Heart left ventricle (tissue), 13 donors: ENCODE measurements around the gene CDK2AP2.

ENCODE experiments used
- POLR2A ChIP-seq, 2 donors: fragments of 450-650 bp; IDR thresholded peaks; one replicate each; pipeline ENCODE4 v1.6.1; 2017; ENCODE audit warnings: antibody characterized with exemption in 2 of 2, mild to moderate bottlenecking in 2 of 2, moderate library complexity in 2 of 2
- TF ChIP-seq, protein P1 (sequence below), 12 donors: fragments of 200-600 bp; sonication (generic) in 4 of 12; IDR thresholded peaks; one replicate each; pipeline versions ENCODE4 v1.5.0 to v1.8.0; 2018 to 2022; ENCODE audit warnings: antibody characterized with exemption in 12 of 12, mild to moderate bottlenecking in 5 of 12
- donor health status: ischemic (EF 13 %, LVEDD 7.1; RV severe dilation, severe dysfunction).
- donor health status: DM: no; HTN: yes; CAD: no.
- donor health status: DM: no; HTN: no; CAD: no.
- donor health status: ischemic (EF 25% LVEDD 6.9; RV normal size, moderate dysfunction).
- donor health status: ischemic (EF 25% LVEDD 5.7; RV mildly dilated, moderate dysfunction).
- donor health status: ischemic (EF 35%, LVEDD 5.7; RV mildly dilated, moderate dysfunction).
- donor health status: nonischemic (EF 11% LVEDD 7.7; RV severe dilation, severe dysfunction).
- donor health status: DM: yes; HTN: yes; CAD: no.
- donor health status: PGD.
- donor health status: ischemic (EF 29% LVEDD 5.4; RV normal size, mild dysfunction).
- donor health status: nonischemic (EF 23%, LVEDD 6.1; RV moderate dilation, normal function).

DNA sequence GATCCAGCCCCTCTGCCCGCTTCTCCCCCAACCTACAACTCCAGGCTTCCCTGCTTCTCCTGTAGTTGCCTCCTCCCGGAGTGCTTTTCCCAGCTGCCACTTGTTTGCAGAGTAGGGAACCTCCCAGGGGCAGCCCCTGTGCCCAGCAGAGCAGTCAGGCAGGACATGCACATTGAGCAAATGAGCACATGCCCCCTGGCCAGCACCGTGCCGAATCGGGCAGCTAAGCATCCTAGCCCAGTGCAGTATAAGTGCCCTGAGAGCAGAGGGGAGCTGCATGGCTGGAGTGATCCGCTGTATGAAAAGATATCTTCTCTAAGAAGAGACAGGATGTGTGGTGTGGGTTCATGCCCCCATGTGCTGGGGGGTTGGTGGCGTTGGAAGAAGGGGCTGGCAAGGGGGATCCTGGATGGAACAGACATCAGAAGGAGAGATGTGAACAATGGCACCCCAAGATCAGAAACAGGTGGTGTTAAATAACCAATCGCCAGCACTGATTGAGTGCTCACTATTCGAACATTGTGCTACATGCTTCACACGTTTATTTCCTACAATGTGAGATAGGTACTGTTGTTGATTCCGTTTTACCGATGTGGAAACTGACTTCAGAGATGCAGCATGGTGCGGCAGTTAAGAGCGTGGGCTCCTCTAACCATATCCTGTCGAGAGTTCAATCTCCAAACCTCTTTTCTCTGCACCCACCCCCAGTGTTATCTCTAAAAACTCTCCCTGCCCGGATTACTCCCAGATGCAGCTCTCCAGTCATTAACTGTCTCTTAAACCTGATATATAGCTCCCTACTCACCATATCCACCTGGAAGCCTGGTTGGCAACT is 23.9 kb downstream of the CDK2AP2 start:
- no peak for TF ChIP-seq POLR2A (IDR thresholded peaks at IDR 0.05)
- TF ChIP-seq, protein P1, sequence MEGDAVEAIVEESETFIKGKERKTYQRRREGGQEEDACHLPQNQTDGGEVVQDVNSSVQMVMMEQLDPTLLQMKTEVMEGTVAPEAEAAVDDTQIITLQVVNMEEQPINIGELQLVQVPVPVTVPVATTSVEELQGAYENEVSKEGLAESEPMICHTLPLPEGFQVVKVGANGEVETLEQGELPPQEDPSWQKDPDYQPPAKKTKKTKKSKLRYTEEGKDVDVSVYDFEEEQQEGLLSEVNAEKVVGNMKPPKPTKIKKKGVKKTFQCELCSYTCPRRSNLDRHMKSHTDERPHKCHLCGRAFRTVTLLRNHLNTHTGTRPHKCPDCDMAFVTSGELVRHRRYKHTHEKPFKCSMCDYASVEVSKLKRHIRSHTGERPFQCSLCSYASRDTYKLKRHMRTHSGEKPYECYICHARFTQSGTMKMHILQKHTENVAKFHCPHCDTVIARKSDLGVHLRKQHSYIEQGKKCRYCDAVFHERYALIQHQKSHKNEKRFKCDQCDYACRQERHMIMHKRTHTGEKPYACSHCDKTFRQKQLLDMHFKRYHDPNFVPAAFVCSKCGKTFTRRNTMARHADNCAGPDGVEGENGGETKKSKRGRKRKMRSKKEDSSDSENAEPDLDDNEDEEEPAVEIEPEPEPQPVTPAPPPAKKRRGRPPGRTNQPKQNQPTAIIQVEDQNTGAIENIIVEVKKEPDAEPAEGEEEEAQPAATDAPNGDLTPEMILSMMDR (IDR thresholded peaks at IDR 0.05) = no peak
